K562 (cell line): ENCODE measurements around the gene KCNN3. TPM values are rescaled to one million over a fixed set of nuclear protein-coding genes. Genes with fewer than 3 reads are reported as not detected.

ENCODE experiments used
- ATAC-seq: fragments of 200-7000 bp; cut with Tn5 transposase; 3 replicates; pipeline ENCODE4 v1.9.1; 2020; ENCODE audit warnings: moderate library complexity
- BruUV-seq: library from RNA; stranded (reverse); fragments of 400-500 nt; replicated peaks from 2 replicates; lab custom pipeline; 2021; lab: Mats Ljungman, UMichigan
- CTCF ChIA-PET: fragments of 300-600 bp; formaldehyde crosslinking; extraction: SDS; loops from one replicate; lab custom pipeline; 2021; ENCODE audit warnings: low intra/inter-chr PET ratio; lab: Yijun Ruan, JAX
- POLR2A ChIA-PET: fragments of 300-600, 350-650 bp; sonication (Branson Sonifier 250); formaldehyde crosslinking; extraction: SDS; loops from one replicate; lab custom pipeline; 2021; ENCODE audit warnings: antibody characterized with exemption, inconsistent platforms; lab: Yijun Ruan, JAX
- DNase-seq, 4 experiments: peaks; one replicate each; pipeline versions ENCODE4 v3.0.0 to v3.0.0-alpha.2; 2011 to 2018; ENCODE audit warnings: low spot score in 3 of 4, mixed read lengths in 3 of 4; ENCODE audit errors: extremely low read depth in 1 of 4
- FAIRE-seq: peaks from 2 replicates; lab custom pipeline; 2011; peaks lifted over from hg19 to GRCh38; lab: Jason Lieb, UNC
- H2AFZ ChIP-seq: 2 replicates; pipeline ENCODE4 v1.6.0; 2011; ENCODE audit warnings: low read depth, low read length, control low read depth, inconsistent platforms
- H3K27ac ChIP-seq: fragments of 200-600 bp; 3 replicates; pipeline ENCODE4 v1.8.0; 2011; ENCODE audit warnings: low read depth, mild to moderate bottlenecking, control low read depth, inconsistent platforms, low read length, moderate library complexity, mixed read lengths; ENCODE audit errors: extremely low read depth
- H3K27me3 ChIP-seq, 2 experiments: fragments of 300-600 bp in 1 of 2; 2 replicates in 1 of 2; 3 replicates in 1 of 2; pipeline versions ENCODE4 v1.6.0 to v1.8.0; 2011; ENCODE audit warnings: inconsistent platforms in 2 of 2, low read length in 2 of 2, mild to moderate bottlenecking in 1 of 2, mixed read lengths in 1 of 2, moderate library complexity in 1 of 2; ENCODE audit not compliant: control insufficient read depth in 2 of 2, insufficient read depth in 2 of 2
- H3K36me3 ChIP-seq: fragments of 300-600 bp; 3 replicates; pipeline ENCODE4 v1.8.0; 2011; ENCODE audit warnings: mild to moderate bottlenecking, low read length, inconsistent platforms; ENCODE audit not compliant: control insufficient read depth, insufficient read depth
- H3K4me1 ChIP-seq, 2 experiments: fragments of 200-600 bp in 1 of 2; replicated peaks in 1 of 2; 2 replicates in 1 of 2; 3 replicates in 1 of 2; pipeline versions ENCODE4 v1.5.1 to v1.8.0; 2011; ENCODE audit warnings: inconsistent platforms in 2 of 2, low read length in 2 of 2, mild to moderate bottlenecking in 1 of 2, mixed read lengths in 1 of 2, moderate library complexity in 1 of 2; ENCODE audit not compliant: control insufficient read depth in 2 of 2, insufficient read depth in 2 of 2
- H3K4me2 ChIP-seq: 2 replicates; pipeline ENCODE4 v1.6.1; 2011; ENCODE audit warnings: low read length, control low read depth, inconsistent platforms, mixed read lengths; ENCODE audit not compliant: insufficient read depth
- H3K4me3 ChIP-seq: fragments of 200-600 bp; sonication (generic), shearing (Covaris generic); 2 replicates; pipeline ENCODE4 v1.5.1; 2016; ENCODE audit warnings: control low read depth, inconsistent platforms
- H3K79me2 ChIP-seq: fragments of 200-600 bp; 3 replicates; pipeline ENCODE4 v1.8.0; 2011; ENCODE audit warnings: low read length, inconsistent platforms; ENCODE audit not compliant: control insufficient read depth, insufficient read depth
- H3K9ac ChIP-seq, 2 experiments: 2 replicates each; pipeline versions ENCODE4 v1.6.0 to v1.6.1; 2011; ENCODE audit warnings: low read depth in 2 of 2, low read length in 2 of 2, control low read depth in 1 of 2, inconsistent platforms in 1 of 2, mild to moderate bottlenecking in 1 of 2, mixed read lengths in 1 of 2; ENCODE audit not compliant: insufficient read depth in 1 of 2
- H3K9me1 ChIP-seq: one replicate; pipeline ENCODE4 v1.6.0; 2011; ENCODE audit warnings: inconsistent platforms, mild to moderate bottlenecking, low read length, moderate library complexity; ENCODE audit not compliant: control insufficient read depth, insufficient read depth
- H3K9me3 ChIP-seq: replicated peaks from 2 replicates; pipeline ENCODE4 v1.5.1; 2011; ENCODE audit warnings: low read depth, low read length, inconsistent platforms; ENCODE audit not compliant: control insufficient read depth, insufficient read depth
- H4K20me1 ChIP-seq: replicated peaks from 2 replicates; pipeline ENCODE4 v1.6.1; 2011; ENCODE audit warnings: low read length, inconsistent platforms, mixed read lengths; ENCODE audit not compliant: control insufficient read depth, insufficient read depth
- CREB3L1 ChIP-seq: fragments of 450-650 bp; IDR thresholded peaks from 2 replicates; pipeline ENCODE4 v1.6.1; 2014; ENCODE audit warnings: low read depth, mild to moderate bottlenecking, moderate library complexity, borderline replicate concordance
- MECOM ChIP-seq: fragments of 250-450 bp; sonication (Bioruptor Pico); IDR thresholded peaks from 2 replicates; pipeline ENCODE4 v1.8.0; 2022; ENCODE audit warnings: inconsistent platforms
- ZZZ3 ChIP-seq: fragments of 450-650 bp; IDR thresholded peaks from 2 replicates; pipeline ENCODE4 v1.6.1; 2016; ENCODE audit warnings: antibody characterized with exemption, mild to moderate bottlenecking, moderate library complexity
- WGBS: fragments of 100-300 bp; shearing (Covaris generic); methylation state at CpG from one replicate; pipeline ENCODE4 v1.1.6; 2016; ENCODE audit warnings: low coverage, mixed read lengths; ENCODE audit not compliant: insufficient coverage; ENCODE audit errors: missing lambda C conversion rate; 5-methylcytosine and 5-hydroxymethylcytosine counted together
- in situ Hi-C: fragments of 300-500 bp; cut with MboI; formaldehyde crosslinking; loops from 4 replicates; pipeline ENCODE4 v1.15.0; 2018; ENCODE audit warnings: inconsistent platforms, mixed read lengths
- intact Hi-C: fragments of 100-400 bp; cut with micrococcal nuclease; formaldehyde crosslinking; loops from 2 replicates; pipeline ENCODE4 v1.14.2; 2022
- polyA plus RNA-seq, 8 experiments: library from polyadenylated mRNA; depleted of rRNA in 4 of 8; stranded (reverse) in 5 of 8; unstranded in 3 of 8; fragments of >200 nt; fragmentation: Nextera tagmentation in 2 of 8; fragmentation: Illumina TruSeq in 1 of 8; extraction: Ambion mirVana in 2 of 8; extraction: Trizol in 1 of 8; gene quantifications; 2 replicates each; pipeline versions ENCODE4 v1.2.1 to v1.2.3, GENCODE V29; 2011 to 2014; ENCODE audit warnings: inconsistent platforms in 1 of 8, missing spikeins in 1 of 8
- total RNA-seq, 7 experiments: library from RNA; depleted of rRNA in 6 of 7; stranded (reverse); fragments of >200 nt in 6 of 7; fragmentation: Illumina TruSeq in 2 of 7; extraction: Trizol in 2 of 7; gene quantifications; 2 replicates each; pipeline versions ENCODE4 v1.2.1 to v1.2.3, GENCODE V29; 2011 to 2021; ENCODE audit warnings: low replicate concordance in 1 of 7
- TF ChIP-seq, protein P1 (sequence below), 3 experiments: fragments of 200-800 bp in 1 of 3; sonication (Bioruptor generic) in 1 of 3; sonication (generic) in 1 of 3; formaldehyde crosslinking in 1 of 3; IDR thresholded peaks; 2 replicates each; pipeline versions ENCODE4 v1.6.1 to v1.8.0; 2016 to 2022; ENCODE audit warnings: mild to moderate bottlenecking in 2 of 3, missing compliant biosample characterization in 2 of 3, missing genetic modification characterization in 2 of 3, missing genetic modification reagents in 1 of 3
- TF ChIP-seq, protein P2 (sequence below): fragments of 450-650 bp; IDR thresholded peaks from 2 replicates; pipeline ENCODE4 v1.6.1; 2018; ENCODE audit not compliant: partially characterized antibody

The KCNN3 gene
- total and polyA plus RNA-seq, 9 of the 15 experiments (the other 6 are each of a cell fraction or from before 2014, with no cell fraction given), result 0.02 to 0.03 TPM; not detected in 7

GRCh38 chr1:154910851-154911250 is 40.8 kb upstream of the KCNN3 start:
- BruUV-seq, result no TSS peak
- no peak for FAIRE-seq
- intact Hi-C loops, result no loop called here
- TF ChIP-seq CREB3L1, result no peak
- TF ChIP-seq, protein P1, sequence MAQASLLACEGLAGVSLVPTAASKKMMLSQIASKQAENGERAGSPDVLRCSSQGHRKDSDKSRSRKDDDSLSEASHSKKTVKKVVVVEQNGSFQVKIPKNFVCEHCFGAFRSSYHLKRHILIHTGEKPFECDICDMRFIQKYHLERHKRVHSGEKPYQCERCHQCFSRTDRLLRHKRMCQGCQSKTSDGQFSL (CRISPR knock-in tag; IDR thresholded peaks at IDR 0.05), result no peak
- TF ChIP-seq, protein P1 (tag; IDR thresholded peaks at IDR 0.05), result no peak
- TF ChIP-seq, protein P2, sequence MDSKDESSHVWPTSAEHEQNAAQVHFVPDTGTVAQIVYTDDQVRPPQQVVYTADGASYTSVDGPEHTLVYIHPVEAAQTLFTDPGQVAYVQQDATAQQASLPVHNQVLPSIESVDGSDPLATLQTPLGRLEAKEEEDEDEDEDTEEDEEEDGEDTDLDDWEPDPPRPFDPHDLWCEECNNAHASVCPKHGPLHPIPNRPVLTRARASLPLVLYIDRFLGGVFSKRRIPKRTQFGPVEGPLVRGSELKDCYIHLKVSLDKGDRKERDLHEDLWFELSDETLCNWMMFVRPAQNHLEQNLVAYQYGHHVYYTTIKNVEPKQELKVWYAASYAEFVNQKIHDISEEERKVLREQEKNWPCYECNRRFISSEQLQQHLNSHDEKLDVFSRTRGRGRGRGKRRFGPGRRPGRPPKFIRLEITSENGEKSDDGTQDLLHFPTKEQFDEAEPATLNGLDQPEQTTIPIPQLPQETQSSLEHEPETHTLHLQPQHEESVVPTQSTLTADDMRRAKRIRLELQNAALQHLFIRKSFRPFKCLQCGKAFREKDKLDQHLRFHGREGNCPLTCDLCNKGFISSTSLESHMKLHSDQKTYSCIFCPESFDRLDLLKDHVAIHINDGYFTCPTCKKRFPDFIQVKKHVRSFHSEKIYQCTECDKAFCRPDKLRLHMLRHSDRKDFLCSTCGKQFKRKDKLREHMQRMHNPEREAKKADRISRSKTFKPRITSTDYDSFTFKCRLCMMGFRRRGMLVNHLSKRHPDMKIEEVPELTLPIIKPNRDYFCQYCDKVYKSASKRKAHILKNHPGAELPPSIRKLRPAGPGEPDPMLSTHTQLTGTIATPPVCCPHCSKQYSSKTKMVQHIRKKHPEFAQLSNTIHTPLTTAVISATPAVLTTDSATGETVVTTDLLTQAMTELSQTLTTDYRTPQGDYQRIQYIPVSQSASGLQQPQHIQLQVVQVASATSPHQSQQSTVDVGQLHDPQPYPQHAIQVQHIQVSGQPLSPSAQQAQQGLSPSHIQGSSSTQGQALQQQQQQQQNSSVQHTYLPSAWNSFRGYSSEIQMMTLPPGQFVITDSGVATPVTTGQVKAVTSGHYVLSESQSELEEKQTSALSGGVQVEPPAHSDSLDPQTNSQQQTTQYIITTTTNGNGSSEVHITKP, result no peak
- TF ChIP-seq MECOM (CRISPR knock-in tag), result no peak
- no peak for TF ChIP-seq ZZZ3

More at GRCh38 chr1:154910851-154911250, 40.8 kb upstream of the KCNN3 start:
- H3K9ac ChIP-seq, result no peak overlapping the region
- H4K20me1 ChIP-seq, result no peaks in the 10 kb centered on the region
- in situ Hi-C loops, result no loop called here
- H3K27me3 ChIP-seq, result no peaks in the 10 kb centered on the region; a peak in 2 of 5 replicates
- H3K4me1 ChIP-seq, result no peaks in the 10 kb centered on the region; a peak in 2 of 5 replicates
- no peak overlapping the region for H3K27ac ChIP-seq
- ChIA-PET POLR2A (interaction anchor here (0.6 to 1.2 kb wide), 4 partner anchors 11 to 247 kb away, joined by 3 to 4 read pairs (median 4); no protein-coding TSS in a partner anchor), CTCF (no interaction called here)
- H2AFZ ChIP-seq, result no peak overlapping the region
- H3K9me3 ChIP-seq, result peaks cover 4% of the 10 kb centered on the region
- WGBS, result 12% methylated on average over 5 of the region's 5 CpGs
- H3K36me3 ChIP-seq, result no peaks in the 10 kb centered on the region
- no peak overlapping the region for H3K4me2 ChIP-seq
- DNase-seq (no peak), ATAC-seq (no peak)
- no peaks in the 10 kb centered on the region for H3K9me1 ChIP-seq
- H3K79me2 ChIP-seq, result no peaks in the 10 kb centered on the region
- H3K4me3 ChIP-seq, result no peak overlapping the region
